HepG2 (cell line): Measurements from ENCODE around the gene CCDC57. TPM values are rescaled to one million over a fixed set of nuclear protein-coding genes. Genes with fewer than 3 reads are reported as not detected.

Experiments
- CEBPB ChIP-seq: IDR thresholded peaks from 2 replicates; pipeline ENCODE4 v1.6.1; 2011; ENCODE audit warnings: low read depth, low read length, improper control_type of control experiment, borderline replicate concordance
- KLF12 ChIP-seq: sonication (generic); formaldehyde crosslinking; IDR thresholded peaks from 2 replicates; pipeline ENCODE4 v1.4.0; 2020; ENCODE audit warnings: missing genetic modification reagents, borderline replicate concordance
- MZF1 ChIP-seq: sonication (generic); formaldehyde crosslinking; IDR thresholded peaks from 2 replicates; pipeline ENCODE4 v1.8.1; 2023; ENCODE audit warnings: mild to moderate bottlenecking, missing genetic modification reagents, borderline replicate concordance
- RAD21 ChIP-seq: fragments of 450-650 bp; formaldehyde crosslinking; IDR thresholded peaks from 2 replicates; pipeline ENCODE4 v1.5.0; 2020; ENCODE audit warnings: mild to moderate bottlenecking
- ZMYM4 ChIP-seq: sonication (generic); formaldehyde crosslinking; IDR thresholded peaks from 2 replicates; pipeline ENCODE4 v1.8.1; 2023; ENCODE audit warnings: mild to moderate bottlenecking, missing genetic modification reagents
- ZNF512 ChIP-seq: sonication (generic); formaldehyde crosslinking; IDR thresholded peaks from 2 replicates; pipeline ENCODE4 v1.4.0; 2020; ENCODE audit warnings: mild to moderate bottlenecking, missing genetic modification reagents
- ZNF652 ChIP-seq: IDR thresholded peaks from 2 replicates; pipeline ENCODE4 v1.6.1; 2016; ENCODE audit warnings: low read depth, borderline replicate concordance
- ZNF749 ChIP-seq: sonication (generic); formaldehyde crosslinking; IDR thresholded peaks from 2 replicates; pipeline ENCODE4 v1.8.0; 2022; ENCODE audit warnings: mild to moderate bottlenecking, missing genetic modification reagents, moderate library complexity, borderline replicate concordance
- polyA plus RNA-seq, 8 experiments: library from polyadenylated mRNA; depleted of rRNA in 3 of 8; stranded (reverse) in 7 of 8; unstranded in 1 of 8; fragments of >200 nt; fragmentation: Illumina TruSeq in 4 of 8; extraction: Trizol in 4 of 8; gene quantifications; 2 replicates each; pipeline versions ENCODE4 v1.2.1 to v1.2.3, GENCODE V29; 2011 to 2016; ENCODE audit warnings: low read depth in 4 of 8, missing spikeins in 1 of 8, mixed read lengths in 1 of 8; ENCODE audit not compliant: insufficient read depth in 1 of 8
- total RNA-seq, 5 experiments: library from RNA; depleted of rRNA; stranded (reverse); fragments of >200 nt; fragmentation: Illumina TruSeq; extraction: Trizol; gene quantifications; 2 replicates each; pipeline ENCODE4 v1.2.3, GENCODE V29; 2016; ENCODE audit warnings: low read depth in 1 of 5
- TF ChIP-seq, protein P1 (sequence below): sonication (generic); formaldehyde crosslinking; IDR thresholded peaks from 2 replicates; pipeline ENCODE4 v1.8.0; 2023; ENCODE audit warnings: mild to moderate bottlenecking, missing genetic modification reagents
- TF ChIP-seq, protein P2 (sequence below), 2 experiments: IDR thresholded peaks; 2 replicates each; pipeline ENCODE4 v1.6.1; 2011 to 2012; ENCODE audit warnings: low read length in 2 of 2, borderline replicate concordance in 1 of 2, low read depth in 1 of 2, mild to moderate bottlenecking in 1 of 2, moderate library complexity in 1 of 2
- TF ChIP-seq, protein P3 (sequence below): sonication (generic); formaldehyde crosslinking; IDR thresholded peaks from 2 replicates; pipeline ENCODE4 v1.9.0; 2021; ENCODE audit warnings: mild to moderate bottlenecking, missing genetic modification reagents

Gene CCDC57
- total and polyA plus RNA-seq, 2 of the 13 experiments (the other 11 are each of a cell fraction or from before 2014, with no cell fraction given): 59.3 to 59.9 TPM

DNA sequence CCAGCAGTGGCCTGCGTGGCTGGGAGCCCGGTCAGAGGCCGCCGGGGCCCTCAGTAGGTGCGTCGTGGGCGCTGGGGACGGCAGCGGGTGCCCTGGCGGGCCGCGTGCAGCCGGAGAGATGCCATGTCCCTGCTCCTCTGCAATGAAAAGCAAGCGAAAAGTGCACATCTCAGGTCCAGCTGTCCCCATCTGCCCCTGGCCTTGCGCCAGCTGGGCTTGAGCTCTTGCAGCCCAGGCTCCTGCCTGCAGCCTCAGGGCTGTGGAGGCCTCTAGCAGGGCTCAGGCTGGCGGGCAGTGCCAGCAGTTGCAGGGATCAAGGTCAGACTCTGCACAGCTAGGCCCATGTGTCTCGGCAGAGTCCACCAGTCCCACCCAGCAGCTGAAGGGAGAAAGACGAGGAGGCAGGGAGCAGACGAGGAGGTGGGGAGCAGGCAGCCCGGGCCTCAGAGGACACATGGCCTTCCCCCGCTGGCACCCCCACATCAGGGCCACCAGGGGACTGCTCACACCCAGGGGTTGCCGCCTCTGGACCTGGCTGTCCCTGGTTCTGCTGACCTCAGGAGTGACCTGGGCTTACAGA lies 27.4 kb upstream of the CCDC57 start (continued):
- TF ChIP-seq, protein P1, sequence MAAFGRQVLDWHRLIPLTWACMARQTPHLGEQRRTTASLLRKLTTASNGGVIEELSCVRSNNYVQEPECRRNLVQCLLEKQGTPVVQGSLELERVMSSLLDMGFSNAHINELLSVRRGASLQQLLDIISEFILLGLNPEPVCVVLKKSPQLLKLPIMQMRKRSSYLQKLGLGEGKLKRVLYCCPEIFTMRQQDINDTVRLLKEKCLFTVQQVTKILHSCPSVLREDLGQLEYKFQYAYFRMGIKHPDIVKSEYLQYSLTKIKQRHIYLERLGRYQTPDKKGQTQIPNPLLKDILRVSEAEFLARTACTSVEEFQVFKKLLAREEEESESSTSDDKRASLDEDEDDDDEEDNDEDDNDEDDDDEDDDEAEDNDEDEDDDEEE: 0 out of 2 replicates have a peak, but pooled peaks have one; percentile 58
- peak; percentile 78; the same call in 1 of the 2 replicates for TF ChIP-seq MZF1 (CRISPR knock-in tag)
- TF ChIP-seq ZNF512 (CRISPR knock-in tag): no peak; the same call in 1 of the 2 replicates
- TF ChIP-seq ZNF749 (CRISPR knock-in tag): no peak
- TF ChIP-seq, protein P2, sequence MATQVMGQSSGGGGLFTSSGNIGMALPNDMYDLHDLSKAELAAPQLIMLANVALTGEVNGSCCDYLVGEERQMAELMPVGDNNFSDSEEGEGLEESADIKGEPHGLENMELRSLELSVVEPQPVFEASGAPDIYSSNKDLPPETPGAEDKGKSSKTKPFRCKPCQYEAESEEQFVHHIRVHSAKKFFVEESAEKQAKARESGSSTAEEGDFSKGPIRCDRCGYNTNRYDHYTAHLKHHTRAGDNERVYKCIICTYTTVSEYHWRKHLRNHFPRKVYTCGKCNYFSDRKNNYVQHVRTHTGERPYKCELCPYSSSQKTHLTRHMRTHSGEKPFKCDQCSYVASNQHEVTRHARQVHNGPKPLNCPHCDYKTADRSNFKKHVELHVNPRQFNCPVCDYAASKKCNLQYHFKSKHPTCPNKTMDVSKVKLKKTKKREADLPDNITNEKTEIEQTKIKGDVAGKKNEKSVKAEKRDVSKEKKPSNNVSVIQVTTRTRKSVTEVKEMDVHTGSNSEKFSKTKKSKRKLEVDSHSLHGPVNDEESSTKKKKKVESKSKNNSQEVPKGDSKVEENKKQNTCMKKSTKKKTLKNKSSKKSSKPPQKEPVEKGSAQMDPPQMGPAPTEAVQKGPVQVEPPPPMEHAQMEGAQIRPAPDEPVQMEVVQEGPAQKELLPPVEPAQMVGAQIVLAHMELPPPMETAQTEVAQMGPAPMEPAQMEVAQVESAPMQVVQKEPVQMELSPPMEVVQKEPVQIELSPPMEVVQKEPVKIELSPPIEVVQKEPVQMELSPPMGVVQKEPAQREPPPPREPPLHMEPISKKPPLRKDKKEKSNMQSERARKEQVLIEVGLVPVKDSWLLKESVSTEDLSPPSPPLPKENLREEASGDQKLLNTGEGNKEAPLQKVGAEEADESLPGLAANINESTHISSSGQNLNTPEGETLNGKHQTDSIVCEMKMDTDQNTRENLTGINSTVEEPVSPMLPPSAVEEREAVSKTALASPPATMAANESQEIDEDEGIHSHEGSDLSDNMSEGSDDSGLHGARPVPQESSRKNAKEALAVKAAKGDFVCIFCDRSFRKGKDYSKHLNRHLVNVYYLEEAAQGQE (IDR thresholded peaks at IDR 0.05; ENCODE audit: borderline replicate concordance in 1 of 2, low read depth in 1 of 2, low read length in 2 of 2): 0 out of 4 replicates have a peak, but pooled peaks of 1 of the 2 experiments have one; percentile 3
- 0 out of 2 replicates have a peak, but pooled peaks have one; percentile 3 for TF ChIP-seq ZNF652 (CRISPR knock-in tag)
- TF ChIP-seq RAD21 (CRISPR knock-in tag): no peak; the same call in 1 of the 2 replicates
- no peak for TF ChIP-seq CEBPB
- TF ChIP-seq ZMYM4 (CRISPR knock-in tag): 0 out of 2 replicates have a peak, but pooled peaks have one; percentile 10
- 0 out of 2 replicates have a peak, but pooled peaks have one; percentile 15 for TF ChIP-seq KLF12 (CRISPR knock-in tag)
- TF ChIP-seq, protein P3, sequence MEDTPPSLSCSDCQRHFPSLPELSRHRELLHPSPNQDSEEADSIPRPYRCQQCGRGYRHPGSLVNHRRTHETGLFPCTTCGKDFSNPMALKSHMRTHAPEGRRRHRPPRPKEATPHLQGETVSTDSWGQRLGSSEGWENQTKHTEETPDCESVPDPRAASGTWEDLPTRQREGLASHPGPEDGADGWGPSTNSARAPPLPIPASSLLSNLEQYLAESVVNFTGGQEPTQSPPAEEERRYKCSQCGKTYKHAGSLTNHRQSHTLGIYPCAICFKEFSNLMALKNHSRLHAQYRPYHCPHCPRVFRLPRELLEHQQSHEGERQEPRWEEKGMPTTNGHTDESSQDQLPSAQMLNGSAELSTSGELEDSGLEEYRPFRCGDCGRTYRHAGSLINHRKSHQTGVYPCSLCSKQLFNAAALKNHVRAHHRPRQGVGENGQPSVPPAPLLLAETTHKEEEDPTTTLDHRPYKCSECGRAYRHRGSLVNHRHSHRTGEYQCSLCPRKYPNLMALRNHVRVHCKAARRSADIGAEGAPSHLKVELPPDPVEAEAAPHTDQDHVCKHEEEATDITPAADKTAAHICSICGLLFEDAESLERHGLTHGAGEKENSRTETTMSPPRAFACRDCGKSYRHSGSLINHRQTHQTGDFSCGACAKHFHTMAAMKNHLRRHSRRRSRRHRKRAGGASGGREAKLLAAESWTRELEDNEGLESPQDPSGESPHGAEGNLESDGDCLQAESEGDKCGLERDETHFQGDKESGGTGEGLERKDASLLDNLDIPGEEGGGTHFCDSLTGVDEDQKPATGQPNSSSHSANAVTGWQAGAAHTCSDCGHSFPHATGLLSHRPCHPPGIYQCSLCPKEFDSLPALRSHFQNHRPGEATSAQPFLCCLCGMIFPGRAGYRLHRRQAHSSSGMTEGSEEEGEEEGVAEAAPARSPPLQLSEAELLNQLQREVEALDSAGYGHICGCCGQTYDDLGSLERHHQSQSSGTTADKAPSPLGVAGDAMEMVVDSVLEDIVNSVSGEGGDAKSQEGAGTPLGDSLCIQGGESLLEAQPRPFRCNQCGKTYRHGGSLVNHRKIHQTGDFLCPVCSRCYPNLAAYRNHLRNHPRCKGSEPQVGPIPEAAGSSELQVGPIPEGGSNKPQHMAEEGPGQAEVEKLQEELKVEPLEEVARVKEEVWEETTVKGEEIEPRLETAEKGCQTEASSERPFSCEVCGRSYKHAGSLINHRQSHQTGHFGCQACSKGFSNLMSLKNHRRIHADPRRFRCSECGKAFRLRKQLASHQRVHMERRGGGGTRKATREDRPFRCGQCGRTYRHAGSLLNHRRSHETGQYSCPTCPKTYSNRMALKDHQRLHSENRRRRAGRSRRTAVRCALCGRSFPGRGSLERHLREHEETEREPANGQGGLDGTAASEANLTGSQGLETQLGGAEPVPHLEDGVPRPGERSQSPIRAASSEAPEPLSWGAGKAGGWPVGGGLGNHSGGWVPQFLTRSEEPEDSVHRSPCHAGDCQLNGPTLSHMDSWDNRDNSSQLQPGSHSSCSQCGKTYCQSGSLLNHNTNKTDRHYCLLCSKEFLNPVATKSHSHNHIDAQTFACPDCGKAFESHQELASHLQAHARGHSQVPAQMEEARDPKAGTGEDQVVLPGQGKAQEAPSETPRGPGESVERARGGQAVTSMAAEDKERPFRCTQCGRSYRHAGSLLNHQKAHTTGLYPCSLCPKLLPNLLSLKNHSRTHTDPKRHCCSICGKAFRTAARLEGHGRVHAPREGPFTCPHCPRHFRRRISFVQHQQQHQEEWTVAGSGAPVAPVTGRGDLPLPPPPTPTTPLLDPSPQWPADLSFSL: no peak
